HG03135 (cell line): ENCODE data around the gene XPNPEP1.

Source experiments
- ATAC-seq: cut with Tn5 transposase; IDR thresholded peaks from one replicate; pipeline ENCODE4 v1.9.1; 2021; ENCODE audit warnings: mild to moderate bottlenecking, moderate library complexity; ENCODE audit not compliant: unreplicated experiment

Gene XPNPEP1

DNA sequence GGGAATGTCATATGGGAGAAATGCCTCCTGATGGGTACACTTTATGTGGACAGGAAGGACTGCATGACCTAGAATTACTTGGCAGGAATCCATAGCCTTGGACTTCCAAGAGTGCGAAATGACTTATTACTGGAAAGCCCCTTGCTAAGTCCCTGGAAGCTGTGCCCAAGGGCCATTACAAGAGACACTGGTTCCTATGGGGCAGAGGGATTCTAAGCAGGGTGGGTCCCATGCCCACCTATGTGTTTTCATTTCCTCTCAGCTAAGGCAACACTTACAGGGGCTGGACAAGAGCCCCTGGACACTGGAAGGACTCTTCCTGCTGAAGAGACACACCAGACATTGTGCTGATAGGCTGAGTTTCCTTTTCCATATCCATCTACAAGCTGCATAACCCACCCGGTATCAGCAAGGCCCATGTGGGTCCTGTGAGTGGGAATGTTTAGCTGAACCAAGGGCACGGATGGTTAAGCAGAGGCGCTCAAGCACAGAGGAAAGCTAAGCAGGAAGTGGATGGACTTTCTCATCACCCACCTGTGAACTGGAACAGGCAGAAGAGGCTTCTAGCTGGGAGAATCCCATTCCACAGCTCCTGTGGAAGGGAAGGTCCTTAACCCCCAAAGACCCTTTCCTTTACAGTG, 56.2 kb downstream of the XPNPEP1 start:
- no peak for ATAC-seq

DNA sequence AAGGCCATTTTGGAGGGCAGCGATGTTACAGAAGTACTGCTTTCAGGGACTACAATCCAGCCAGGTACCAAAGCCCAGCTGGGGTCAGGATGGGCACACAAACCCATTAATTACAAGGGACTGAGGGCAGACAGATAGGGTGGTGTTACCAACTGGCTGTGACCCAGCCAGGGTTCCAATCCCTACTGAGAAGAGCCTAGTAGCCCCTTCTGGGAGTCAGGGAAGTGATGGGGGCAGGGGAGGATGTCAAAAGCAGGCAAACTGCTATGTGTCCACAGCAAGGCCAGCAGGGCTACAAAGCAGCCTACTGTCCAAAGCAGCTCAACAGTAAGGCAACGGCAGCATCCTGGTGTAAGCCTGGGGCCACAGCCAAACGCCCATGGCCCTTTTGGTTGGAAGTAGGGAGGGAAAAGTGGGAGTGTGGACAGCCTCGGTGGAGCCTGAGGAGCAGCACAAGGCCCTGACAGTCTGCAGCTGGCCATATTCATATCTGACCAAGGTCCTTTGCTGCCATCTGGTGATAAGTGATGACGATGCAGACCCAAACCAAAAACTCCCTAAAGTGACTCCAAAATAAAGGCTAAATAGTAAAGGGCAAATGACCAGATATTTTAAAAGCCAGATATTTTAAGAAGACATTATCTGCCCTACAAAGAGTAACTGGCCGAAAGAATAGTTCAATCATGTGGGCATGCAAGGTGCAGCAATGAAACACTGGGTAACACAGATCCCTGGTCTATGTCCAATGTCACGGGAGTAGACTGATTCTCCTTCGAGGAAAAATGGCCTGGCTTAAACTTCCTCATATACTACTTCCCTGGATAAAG, 56.9 kb downstream of the XPNPEP1 start:
- ATAC-seq, result no peak

DNA sequence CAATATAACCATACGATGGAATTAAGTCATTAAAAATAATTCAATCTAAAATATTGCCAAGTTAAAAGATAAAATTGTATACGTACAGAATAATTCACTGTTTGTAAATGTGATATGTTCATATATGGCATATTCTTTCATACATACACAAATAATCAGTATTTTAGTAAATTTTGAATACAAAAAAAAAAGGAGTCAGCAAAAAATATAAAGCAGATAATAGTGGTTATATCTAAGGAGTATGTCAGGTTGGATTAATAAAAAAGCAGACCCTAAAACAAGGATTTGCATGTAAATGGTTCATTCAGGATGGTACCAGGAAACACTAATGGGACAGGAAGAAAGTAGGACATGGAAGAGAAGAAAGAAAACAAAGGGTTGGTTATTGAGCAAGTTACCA, 59.5 kb downstream of the XPNPEP1 start:
- ATAC-seq, result no peak

DNA sequence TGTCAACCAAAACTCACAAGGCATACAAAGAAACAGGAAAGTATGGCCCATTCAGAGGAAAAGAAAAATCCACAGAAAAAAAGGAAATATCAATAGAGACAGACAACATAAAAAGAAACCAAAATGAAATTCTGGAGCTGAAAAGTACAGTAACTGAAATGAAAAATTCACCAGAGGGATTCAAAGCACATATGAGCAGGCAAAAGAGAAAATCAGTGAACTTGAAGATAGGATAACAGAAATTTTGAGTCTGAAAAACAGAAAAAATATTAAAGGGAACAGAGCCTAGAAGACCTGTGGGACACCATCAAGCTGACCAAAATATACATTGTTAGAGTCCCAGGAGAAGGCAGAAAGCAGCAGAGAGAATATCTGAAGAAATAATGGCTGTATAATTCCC, 60.6 kb downstream of the XPNPEP1 start:
- no peak for ATAC-seq

DNA sequence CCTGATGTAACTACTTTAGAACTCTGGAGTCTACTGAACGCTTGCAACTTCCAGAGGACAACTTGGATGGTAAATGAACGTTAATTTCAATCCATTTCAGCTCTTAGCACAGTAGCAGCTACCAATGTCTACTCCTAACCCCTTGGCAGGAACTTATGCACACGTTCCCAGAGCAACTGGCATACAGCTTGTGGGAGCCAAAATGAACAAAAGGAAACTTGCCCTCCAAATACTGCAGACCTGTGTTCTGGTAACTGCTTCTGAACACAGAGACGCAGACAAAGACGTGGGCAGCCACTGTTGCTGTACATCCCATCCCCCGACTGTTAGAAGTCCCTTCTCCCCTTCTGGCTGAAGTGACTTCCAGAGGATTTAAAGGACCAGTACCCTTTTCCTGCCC, 61.3 kb downstream of the XPNPEP1 start:
- no peak for ATAC-seq

DNA sequence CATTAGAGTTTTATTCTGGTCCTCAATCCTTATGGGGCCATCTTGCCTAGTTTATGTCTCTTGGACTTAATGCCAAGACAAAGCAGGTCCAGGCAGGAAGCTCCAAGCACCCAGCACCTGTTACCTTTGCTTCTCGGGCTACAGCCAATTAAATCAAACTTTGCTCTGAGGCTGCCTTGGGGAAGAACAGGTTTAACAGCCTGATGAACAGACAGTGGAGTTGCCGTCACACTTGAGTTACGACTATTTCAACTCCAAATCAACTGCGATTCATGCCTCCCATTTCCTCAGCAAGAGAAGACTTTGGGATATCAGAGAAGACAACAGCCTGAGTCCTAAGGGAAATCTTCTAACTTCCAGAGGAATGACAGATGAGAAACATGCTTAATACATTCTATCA, 62.2 kb downstream of the XPNPEP1 start:
- no peak for ATAC-seq

DNA sequence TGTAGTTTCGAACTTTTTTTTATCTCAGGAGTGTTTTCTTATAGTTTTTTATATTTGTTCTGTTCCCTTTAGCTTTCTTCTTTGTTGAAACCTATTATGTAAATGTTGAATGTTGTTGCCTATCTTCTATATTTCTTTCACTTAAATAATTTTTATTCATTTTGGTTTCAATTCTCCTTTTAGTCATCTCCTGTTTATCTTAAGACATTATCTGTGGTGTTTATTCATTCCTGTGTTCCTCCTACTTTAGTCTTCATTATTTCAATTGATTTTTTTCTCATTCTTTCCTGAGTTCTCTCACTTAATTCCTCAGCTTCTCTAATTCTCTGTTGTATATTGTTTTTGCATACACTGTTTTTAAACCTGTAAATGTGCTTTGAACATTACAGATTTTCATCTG, 64.1 kb downstream of the XPNPEP1 start:
- ATAC-seq, result no peak

DNA sequence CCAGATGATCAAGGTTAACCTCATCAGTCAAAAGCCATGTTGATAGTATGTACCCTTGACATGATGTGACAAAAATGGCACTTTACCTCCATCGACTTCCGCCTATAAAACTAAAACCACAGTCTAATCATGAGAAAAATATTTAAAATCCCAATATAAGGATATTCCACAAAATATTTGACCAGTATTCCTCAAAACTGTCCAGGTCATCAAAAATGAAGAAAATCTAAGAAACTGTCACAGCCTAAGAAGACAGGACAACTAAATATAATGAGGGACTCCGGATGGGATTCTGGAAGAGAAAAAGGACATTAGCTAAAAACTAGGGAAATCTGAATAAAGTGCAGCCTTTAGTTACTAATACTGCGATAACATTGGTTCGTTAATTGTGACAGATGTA, 67.6 kb downstream of the XPNPEP1 start:
- ATAC-seq, result no peak

DNA sequence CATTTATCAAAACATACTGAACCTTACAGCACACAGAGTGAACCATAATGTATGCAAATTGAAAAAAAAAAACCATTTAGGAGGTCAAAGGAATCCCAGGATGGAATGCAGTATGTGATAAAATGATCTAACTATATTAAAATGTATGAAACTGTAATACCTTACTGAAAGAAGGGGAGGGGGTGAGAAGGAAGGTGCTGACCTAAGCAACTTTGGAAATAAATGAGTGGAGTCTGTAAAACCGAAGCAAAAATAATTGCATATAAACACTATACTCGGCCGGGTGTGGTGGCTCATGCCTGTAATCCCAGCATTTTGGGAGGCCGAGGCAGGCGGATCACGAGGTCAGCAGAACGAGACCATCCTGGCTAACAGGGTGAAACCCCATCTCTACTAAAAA, 69.4 kb downstream of the XPNPEP1 start:
- ATAC-seq, result no peak

DNA sequence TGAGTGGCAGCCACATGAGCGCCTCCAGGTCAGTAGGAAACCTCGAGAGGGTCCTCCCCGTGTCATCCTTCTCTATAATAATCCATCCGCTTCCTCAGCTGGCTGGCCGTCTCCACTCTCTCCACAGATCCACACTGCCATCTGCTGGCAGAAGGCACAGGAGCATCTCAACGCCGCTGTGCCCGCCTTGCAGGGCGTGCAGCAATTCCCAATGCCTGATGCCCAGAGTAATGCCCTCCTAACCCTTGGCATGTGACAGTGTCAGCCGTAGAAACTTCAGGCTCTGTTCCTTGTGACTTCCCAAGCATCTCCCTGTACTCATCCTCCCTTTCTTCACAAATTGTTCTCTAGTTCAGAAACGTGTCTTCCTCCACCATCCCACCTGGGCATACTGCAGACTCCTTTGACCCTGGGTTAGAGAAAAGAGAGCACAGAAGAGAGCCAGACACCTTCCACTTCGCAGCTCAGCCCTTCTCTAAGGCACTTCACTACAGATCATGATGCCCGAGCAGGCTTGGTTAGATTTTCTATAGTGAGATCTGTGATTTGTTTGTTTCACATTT, 70.8 kb downstream of the XPNPEP1 start:
- ATAC-seq, result peak; percentile 83

DNA sequence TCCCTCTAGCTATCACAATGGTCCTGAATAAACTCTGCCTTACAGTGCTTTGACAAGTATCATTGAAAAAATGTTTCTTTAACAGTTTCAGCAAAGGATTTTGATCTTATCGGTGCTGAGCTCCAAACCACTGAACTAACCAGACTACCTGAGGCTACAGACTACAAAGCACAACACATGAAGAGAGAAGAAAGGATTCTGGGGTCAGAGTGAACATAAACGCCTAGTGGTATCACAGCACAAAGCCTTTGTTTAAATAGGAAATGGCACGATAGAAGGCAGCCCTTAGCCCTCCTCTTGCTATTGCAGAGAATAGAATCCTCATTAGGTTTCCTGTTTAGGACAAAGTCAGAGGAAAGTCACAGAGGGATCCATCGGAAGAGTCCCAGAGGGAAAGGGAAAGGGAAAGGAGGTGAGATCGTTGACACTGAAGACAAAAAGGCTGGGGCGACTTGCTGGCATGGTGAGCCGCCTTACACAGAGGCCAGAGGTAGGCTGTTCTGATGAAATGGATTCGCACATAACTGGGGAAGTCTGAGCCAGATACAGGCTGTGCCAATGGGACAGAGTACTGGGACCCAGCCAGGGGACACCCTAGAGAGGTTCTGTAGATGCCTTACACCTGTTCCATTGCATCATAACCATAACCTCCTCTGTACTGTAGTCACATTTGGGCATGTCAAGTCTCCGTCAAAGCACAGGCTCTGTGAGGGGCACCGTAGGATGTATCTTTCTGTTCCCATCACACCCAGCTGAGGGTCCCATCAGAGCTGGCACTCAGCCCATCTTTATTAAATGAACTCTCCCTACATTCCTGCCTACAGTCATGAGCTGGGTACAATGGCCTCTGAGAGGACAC, 71.5 kb downstream of the XPNPEP1 start:
- ATAC-seq, result peak; percentile 30

DNA sequence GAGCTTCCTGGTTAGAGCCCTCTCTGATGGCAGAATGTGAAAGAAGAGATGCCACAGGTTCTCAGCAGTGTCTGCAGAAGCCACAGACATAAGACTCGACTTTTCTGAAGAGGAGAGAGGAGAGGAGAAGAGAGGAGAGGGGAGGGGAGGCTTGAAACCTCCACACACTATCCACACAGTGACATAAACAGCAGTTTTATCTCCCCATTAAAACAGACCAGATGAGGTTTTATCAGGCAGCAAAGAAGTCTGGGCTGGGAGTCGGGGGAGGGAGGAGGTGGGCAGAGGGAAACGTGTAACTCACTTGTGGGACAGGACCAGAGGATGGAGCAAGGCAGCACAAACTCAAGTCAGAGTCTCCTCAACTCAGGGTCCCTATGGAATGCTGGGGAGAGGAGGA, 76.5 kb downstream of the XPNPEP1 start:
- ATAC-seq, result no peak

DNA sequence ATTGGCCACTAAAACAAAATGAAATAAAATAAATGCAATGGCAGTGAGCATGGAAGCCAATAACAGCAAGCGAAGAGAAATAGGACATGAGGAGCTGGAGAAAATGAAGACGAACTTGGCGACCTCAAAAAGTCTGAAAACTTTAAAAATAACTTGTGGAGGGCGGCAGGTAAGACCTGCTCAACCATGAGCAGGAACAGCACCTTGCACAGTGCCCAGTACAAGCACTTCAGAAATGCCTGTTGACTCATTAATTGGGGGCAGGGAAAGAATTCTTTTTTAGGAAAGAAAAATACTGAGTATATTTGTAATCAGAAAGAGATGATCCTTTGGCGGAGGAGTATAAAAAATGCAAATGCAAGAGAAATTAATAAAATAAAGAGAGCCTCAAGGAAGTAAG, 78.0 kb downstream of the XPNPEP1 start:
- no peak for ATAC-seq

DNA sequence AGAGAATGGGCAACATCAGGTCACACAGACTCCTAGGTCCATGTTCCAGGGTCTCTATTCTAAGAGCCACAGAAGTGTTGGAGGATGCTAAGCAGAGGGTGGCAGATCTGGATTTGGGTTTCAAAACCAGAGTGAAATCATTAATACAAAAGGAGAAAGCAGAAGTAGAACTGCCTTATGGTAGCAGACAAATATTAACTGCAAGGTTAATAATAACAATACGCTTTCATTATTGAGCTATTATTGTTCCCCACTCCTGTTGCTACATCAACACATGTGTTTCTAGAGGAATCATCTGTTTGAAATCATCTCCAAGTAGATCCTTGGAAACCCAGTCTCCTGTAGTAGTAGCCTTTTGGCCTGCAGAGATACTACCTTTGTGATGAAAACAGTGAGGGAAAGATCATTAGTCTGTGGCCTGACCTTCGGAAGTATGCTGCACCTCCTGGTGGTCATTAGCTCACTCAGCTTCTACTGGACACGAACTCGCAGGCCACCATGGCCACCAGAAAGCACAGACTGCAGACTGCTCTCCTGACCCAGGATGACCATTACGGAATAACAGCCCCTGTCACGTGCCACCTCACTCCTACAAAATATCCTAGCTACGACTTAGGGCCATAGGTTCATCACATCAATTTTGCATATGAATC, 84.6 kb downstream of the XPNPEP1 start:
- no peak for ATAC-seq

DNA sequence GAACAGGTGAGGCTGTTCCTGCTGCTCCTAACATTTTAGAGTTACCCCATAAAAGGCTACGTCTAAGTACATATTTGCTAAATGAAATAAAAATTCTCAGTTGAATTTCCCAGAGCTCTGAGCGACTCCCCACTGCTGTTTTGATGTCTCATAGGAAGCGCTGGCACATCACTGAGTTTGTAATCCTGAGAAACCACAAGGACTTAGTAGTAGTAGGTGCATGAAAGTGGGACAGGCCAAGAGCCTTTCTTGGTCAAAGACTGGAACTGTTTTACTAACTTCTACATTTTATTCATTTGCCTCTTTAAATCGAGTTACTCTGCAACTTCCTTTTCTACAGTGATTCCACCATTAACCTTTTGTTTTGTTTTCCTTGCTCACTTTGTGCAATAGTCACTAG, 85.9 kb downstream of the XPNPEP1 start:
- ATAC-seq, result no peak

DNA sequence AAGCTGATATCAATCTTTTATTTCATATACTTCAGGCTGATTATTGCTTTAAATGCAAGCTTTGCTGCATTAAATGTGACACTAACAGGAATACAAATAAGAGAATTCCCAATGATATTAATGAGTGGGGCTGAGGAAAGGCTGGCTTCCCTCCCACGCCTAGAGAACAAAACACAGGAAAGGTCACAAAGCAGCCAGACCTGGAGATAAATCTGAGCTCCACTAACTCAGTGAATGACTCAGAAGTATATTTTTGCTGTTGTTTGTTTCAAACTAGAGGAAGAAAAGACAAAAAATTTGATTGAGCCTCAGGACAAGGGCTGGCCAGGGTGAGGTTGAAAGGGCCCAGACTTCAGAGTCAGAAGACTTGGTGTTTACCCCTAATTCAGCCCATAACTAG, 88.1 kb downstream of the XPNPEP1 start:
- no peak for ATAC-seq

DNA sequence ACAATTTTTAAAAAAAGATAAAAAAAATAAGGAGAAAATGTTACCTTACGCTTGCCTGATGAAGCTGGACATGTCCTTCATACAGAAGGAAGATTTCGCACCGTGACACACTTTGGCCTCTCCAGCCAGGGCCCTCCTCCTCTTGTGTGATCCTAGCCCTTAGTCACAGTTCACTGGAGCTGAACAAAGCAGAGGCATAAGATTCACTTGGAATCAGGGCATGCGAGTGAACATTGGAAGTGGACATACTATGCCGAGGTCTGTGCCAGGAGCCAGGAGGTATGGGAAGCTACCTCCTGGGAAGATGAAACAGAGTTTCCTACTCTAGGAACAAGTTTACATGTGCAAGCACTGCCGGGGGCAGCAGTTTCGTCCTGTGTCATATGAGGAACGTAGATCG, 91.5 kb downstream of the XPNPEP1 start:
- no peak for ATAC-seq

DNA sequence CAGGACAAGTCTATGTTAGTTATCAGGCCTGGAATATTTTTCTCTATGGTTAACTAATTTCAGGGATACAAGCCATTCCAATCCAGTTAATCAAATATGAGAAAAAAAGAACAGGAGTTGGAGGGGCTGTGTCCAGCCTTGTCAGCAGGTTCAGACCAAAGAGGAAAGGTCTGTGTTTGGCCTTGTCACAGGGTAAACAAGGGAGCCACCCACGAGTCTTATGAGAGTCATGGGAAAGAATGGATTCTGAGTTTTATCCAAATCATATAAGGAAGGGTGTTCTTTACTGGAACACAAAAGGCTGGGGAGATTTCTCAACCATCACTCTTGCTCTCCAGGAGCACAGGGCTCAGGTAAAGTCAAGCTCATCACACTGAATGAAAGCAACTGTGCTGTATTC, 99.1 kb downstream of the XPNPEP1 start:
- ATAC-seq, result no peak

DNA sequence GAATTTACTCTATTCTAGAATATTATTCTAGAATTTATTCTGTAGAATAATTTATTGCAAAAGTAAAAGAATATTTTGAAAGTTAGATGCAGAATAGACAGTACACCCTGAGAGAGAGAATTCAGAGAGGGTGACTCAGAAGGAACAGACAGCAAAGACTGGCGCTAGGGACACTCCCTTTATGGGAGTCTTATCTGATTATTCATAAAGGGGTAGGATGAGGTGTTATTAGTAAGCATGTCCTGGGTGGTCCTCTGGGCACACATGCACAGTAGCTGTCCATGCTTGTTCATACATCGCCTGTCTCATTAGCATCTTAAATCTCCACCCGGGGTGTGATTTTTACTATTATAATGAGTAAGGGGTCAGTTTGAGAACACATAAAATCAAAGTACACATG, 100.1 kb downstream of the XPNPEP1 start:
- no peak for ATAC-seq

DNA sequence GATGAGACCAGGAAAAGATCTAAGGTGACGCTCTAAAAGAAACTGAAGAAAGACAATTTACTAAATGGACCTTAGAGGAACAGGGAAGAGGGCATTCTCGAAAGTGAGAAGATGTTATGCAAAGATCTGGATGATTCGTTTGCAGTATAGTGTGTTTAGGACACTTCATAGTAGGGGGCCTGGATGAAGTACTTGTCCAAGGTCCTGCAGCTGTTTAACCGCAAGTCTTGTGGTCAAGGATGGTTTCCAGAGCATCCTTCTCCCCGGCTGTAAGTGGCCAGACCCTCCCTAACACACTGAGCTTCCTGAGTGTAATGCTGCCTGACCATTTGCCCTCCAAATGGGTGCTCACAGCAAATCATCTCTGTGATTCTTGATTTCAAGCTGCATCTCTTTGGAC, 101.6 kb downstream of the XPNPEP1 start:
- ATAC-seq, result no peak
